ENCODE results near the gene RAB29.
"Not testable (repeated sequence)": the region's sequence is repeated elsewhere in the genome, so short reads cannot be mapped to it uniquely, and the experiment has no call there.

RAB29 gene

GRCh38 chr1:205760606-205761005 lies 14.7 kb downstream of the RAB29 start:
- no peak for DNase-seq

DNA sequence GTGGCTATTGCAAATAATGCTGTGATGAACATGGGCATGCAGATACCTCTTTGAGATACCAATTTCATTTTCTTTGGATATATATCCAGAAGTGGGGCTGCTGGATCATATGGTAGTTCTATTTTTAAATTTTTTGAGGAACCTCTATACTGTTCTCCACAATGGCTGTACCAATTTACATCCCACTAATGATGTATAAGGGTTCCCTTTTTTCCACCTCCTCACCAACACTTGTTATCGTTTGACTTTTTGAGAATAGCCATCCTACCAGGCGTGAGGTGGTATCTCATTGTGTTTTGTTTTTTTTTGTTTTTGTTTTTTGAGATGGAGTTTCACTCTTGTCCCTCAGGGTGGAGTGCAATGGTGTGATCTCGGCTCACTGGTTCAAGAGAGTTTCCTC lies 18.7 kb downstream of the RAB29 start:
- DNase-seq = no peak

- DNase-seq = no peak
Observed at GRCh38 chr1:205754857-205755256, 20.4 kb downstream of the RAB29 start.

DNA sequence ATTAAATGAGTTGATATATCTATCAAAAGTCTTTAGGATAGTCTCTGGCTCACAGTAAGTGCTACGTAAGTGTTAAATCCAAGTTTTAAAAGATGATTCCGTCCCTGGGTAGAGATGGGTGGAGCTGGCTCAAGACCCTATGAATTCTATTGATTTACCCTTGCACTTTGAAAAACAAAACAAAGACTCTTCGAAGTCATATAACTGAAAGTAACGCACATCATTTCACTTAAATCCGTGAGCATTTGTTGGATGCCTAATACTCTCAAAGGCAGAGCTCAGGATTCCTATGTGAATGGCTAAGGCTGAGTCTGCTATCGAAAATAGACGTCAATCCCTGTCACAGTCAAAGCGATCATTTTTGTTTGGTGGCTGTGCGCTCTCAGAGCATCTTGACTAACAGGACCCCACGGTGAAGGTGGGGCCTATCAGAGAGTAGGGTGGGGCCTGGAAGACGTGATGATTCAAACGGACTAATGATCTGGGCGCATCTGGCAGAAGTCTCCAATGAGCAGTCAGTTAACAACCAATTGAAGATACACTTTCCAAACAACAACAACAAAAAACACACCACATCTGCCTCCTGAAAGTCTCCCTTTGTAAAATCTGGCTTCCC lies 24.1 kb downstream of the RAB29 start:
- DNase-seq = no peak

GRCh38 chr1:205750138-205751035 lies 24.9 kb downstream of the RAB29 start, which contains the start of gene NUCKS1:
NUCKS1 (minus strand) TSS chr1:205750182; CDS start chr1:205749973, 209 bp downstream.
- peak; percentile 99 for DNase-seq

GRCh38 chr1:205749234-205750137 lies 25.8 kb downstream of the RAB29 start:
- DNase-seq = peak; percentile 98

DNA sequence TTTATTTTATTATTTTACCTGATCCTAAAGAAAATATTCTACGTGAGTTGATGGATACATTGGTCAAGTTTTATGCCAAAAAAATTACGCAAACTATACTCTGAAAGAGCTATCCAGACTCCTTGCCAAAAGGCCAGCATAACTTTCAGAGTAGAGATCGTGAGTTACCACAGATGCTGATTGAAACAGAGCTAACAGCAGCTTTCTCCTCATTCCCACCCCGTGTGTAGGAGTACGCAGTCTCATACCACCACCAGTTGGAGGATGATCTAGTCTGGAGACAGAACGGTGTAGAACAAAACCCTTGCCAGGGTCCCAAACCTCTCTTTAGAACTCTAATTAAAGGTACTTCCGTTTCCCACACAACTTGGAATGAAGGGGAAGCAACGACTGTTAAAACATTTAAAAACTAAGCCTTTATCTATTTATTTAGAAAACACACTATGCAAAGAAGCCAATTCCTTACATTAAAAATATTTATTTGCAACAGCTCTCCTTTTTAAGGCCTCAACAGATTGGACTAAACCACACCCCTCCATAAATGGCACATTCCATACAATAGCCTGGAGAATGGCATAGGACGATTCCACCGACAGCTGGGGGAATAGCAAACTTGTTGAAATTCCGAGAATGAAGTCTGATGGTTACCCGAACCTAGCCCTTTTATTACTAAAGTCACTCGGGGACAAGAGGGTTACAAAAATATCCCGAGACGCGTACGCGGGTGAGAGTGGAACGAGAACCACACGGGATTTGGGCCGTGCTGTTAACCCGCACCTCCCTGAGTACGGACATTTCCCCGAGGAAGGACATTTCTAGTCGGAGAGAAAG lies 26.7 kb downstream of the RAB29 start:
- peak; percentile 62 for DNase-seq

DNA sequence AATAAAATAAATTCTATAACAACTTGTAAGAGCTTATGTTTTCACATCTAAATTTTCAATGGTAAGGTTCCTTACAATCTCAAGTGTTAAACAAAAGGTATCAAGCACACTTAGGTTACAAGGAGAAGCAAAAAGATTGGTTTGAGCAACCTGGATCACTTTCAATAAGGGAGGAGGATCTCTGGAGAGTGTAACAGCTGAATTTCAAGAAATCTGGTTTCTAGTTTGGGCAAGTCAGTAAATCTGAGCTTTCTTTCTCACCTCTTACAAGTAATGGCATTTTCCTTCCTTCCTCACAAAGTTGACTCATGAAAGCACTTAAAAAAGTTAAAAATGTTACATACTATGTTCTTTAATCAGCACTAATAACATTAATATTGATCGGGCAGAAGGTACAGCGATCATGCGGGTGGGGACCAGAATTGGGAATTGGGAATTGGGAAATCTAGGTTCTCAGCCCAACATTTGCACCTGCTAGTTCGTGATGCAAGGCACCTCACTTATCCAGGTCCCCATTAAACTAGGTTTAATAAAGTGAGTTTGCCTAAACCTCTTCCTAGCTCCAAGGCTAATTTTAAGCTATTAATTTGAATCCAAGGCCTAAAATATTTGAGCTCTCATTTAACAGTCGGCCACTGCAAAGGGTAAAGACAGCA lies 28.4 kb downstream of the RAB29 start:
- DNase-seq = no peak

- no peak for DNase-seq
Observed at GRCh38 chr1:205744403-205744802, 30.9 kb downstream of the RAB29 start.

DNA sequence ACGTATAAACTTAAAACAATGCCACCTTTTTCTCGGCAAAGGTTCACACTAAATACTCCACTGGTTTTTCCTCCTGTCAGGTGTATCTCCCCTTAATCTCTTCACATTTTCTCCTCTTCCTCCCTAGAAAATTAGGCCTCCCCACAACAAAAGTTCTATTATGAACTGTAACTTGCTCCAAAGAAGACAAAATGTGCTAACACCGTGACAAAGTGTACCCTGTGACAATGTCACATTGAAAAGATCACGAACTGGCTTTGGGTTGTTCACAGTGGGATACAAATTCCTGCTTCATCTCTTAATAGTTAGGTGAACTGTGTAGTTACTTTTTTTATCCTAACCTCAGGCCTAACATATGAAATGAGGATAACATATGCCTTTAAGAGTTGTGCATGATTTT lies 31.3 kb downstream of the RAB29 start:
- no peak for DNase-seq

DNA sequence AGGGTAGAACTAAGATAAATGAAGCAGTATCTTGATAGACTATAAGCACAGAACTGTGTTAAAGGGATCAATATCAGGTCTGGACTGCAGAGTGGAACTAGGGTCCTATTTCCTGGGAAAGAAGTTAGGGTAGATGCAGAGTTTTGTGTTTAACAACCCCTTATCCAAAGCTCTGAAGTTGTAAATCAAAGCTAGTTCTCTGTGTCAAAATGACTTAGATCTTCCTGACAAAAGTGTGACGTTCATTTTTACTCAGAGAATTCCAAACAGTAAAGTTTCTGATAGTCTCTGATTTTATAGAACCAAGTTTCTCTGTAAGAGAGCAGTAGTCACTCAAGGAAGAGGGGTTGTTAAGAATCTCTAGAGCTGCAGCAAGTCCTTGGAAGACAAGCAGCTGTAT lies 33.6 kb downstream of the RAB29 start:
- DNase-seq = no peak

DNA sequence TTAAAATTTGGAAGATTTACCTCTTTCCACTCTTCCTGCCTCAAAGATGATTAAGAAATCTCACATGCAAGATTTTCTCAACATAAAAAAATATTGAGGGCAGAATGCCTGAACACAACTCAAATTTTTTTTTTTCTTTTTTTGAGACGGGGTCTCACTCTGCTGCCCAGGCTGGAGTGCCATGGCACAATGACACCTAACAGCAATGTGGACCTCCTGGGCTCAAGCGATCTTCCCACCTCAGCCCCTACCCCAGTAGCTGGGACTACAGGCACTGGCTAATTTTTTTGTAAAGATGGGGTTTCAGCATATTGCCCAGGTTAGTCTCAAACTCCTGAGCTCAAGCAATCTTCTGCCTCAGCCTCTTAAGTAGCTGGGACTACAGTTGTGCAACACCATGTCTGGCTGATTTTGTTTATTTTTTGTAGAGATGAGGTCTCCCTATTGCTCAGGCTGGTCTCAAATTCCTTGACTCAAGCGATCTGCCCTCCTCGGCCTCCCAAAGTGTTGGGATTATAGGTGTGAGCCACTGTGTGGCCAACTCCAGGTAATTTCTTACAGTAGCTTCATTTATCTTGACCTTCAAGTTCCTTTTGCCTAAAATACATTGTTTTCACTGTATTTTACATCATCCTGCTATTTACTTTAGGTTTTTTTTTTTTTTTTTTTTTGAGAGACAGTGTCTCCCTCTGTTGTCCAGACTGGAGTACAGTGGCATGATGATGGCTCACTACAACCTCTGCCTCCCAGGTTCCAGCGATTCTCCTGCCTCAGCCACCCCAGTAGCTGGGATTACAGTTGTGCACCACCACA lies 35.7 kb downstream of the RAB29 start:
- DNase-seq = no peak

GRCh38 chr1:205735218-205735617 lies 40.1 kb downstream of the RAB29 start:
- no peak for DNase-seq

DNA sequence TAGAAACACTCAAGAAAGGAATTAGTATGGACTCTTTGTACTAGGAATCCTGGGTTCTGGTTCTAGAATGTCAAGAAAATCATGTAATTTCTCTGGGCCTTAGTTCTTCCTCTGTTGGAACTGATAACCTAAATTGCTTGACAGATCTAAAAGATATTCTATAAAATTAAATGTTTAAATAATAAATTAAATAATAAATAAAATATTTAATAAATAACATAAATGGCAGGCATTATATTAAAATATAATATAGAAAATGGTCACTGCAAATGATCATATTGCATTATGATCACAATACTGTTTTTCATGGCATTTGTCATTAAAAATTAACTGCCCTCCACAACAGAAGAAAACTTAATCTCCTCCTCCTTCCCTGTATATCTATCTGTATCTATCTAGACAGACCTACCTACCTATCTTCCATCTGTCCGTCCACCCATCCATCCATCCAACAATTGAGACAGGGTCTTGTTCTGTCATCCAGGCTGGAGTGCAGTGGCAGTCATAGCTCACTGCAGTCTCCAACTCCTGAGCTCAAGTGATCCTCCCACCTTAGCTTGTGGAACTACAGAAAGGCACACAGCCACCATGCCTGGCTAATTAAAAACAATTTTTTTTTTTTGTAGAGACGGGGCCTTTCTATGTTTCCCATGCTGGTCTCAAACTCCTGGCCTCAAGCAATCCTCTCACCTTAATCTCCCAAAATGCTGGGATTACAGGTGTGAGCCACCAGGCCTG lies 41.7 kb downstream of the RAB29 start:
- DNase-seq = no peak

GRCh38 chr1:205729945-205730610 lies 45.2 kb downstream of the RAB29 start:
- DNase-seq = no peak

GRCh38 chr1:205726619-205727125 lies 48.6 kb downstream of the RAB29 start:
- DNase-seq = no peak

GRCh38 chr1:205725514-205725913 lies 49.8 kb downstream of the RAB29 start:
- no peak for DNase-seq

GRCh38 chr1:205720740-205721139 lies 54.5 kb downstream of the RAB29 start:
- DNase-seq = not testable (repeated sequence)

- DNase-seq = peak; percentile 37
Observed at GRCh38 chr1:205719762-205720161, 55.5 kb downstream of the RAB29 start.

Measured in activated CD4-positive, alpha-beta T cell treated with anti-CD3 and anti-CD28 coated beads, Interleukin-10, Interleukin-2, amounts not matched to agents 100 ng/mL and 50 ng/mL, durations not matched to agents 16 hours and 8 hours (primary cell).